Measurements from ENCODE around the gene LIMA1.

GRCh38 chr12:50239355-50239891, 43.9 kb downstream of the LIMA1 start:
- TF ChIP-seq CTCF (conservative IDR thresholded peaks at IDR 0.05; ENCODE audit: low read length) (no peak), EZH2phosphoT487 (IDR thresholded peaks at IDR 0.05; ENCODE audit: borderline replicate concordance, low read depth, low read length) (no peak)
